Thyroid gland (tissue), 4 donors: ENCODE data around the gene UBASH3B. TPM values are rescaled to one million over a fixed set of nuclear protein-coding genes. Genes with fewer than 3 reads are reported as not detected.

ENCODE experiments used
- DNase-seq, 2 donors: peaks; one replicate each; pipeline ENCODE4 v3.0.0-alpha.2; 2019
- H3K27ac ChIP-seq, 3 donors: fragments of 200-600 bp; sonication (generic); 1 replicate in 2 of 3; 2 replicates in 1 of 3; pipeline ENCODE4 v1.5.1; 2016 to 2019; ENCODE audit warnings: mild to moderate bottlenecking in 1 of 3, moderate library complexity in 1 of 3
- H3K27me3 ChIP-seq: fragments of 200-600 bp; sonication (generic); one replicate; pipeline ENCODE4 v1.5.1; 2019
- H3K36me3 ChIP-seq, 2 donors: fragments of 200-600 bp; sonication (generic); one replicate each; pipeline ENCODE4 v1.5.1; 2016 to 2019
- H3K4me1 ChIP-seq, 2 donors: fragments of 200-600 bp; sonication (generic); one replicate each; pipeline ENCODE4 v1.5.1; 2017 to 2019
- H3K4me3 ChIP-seq, 3 donors: fragments of 200-600 bp; sonication (generic); replicated peaks in 1 of 3; 1 replicate in 2 of 3; 2 replicates in 1 of 3; pipeline ENCODE4 v1.5.1; 2016; ENCODE audit warnings: mild to moderate bottlenecking in 1 of 3
- H3K9me3 ChIP-seq: fragments of 200-600 bp; sonication (generic); one replicate; pipeline ENCODE4 v1.5.1; 2017
- POLR2A ChIP-seq, 2 donors: fragments of 450-650 bp; IDR thresholded peaks; one replicate each; pipeline ENCODE4 v1.6.1; 2017; ENCODE audit warnings: antibody characterized with exemption in 2 of 2, mild to moderate bottlenecking in 2 of 2, moderate library complexity in 1 of 2
- WGBS, 2 donors: methylation state at CpG; one replicate each; pipeline ENCODE4 v1.1.5; 2017; 5-methylcytosine and 5-hydroxymethylcytosine counted together
- intact Hi-C: fragments of 100-400 bp; cut with DNase I; formaldehyde crosslinking; loops from one replicate; pipeline ENCODE4 v1.15.1; 2023
- total RNA-seq, 4 donors: library from RNA; depleted of rRNA; stranded (reverse); fragments of >200 nt; gene quantifications; one replicate each; pipeline ENCODE4 v1.2.3, GENCODE V29; 2016
- TF ChIP-seq, protein P1 (sequence below), 6 experiments: fragments of 200-600 bp in 3 of 6; fragments of 450-650 bp in 3 of 6; sonication (generic) in 3 of 6; IDR thresholded peaks; one replicate each; pipeline ENCODE4 v1.5.1; 2016 to 2019; ENCODE audit warnings: antibody characterized with exemption in 6 of 6, mild to moderate bottlenecking in 2 of 6, inconsistent platforms in 1 of 6, moderate library complexity in 1 of 6

The UBASH3B gene
- total RNA-seq, 4 donors from 2014 or later, result 4.3 to 16.6 (median 9.1) TPM

DNA sequence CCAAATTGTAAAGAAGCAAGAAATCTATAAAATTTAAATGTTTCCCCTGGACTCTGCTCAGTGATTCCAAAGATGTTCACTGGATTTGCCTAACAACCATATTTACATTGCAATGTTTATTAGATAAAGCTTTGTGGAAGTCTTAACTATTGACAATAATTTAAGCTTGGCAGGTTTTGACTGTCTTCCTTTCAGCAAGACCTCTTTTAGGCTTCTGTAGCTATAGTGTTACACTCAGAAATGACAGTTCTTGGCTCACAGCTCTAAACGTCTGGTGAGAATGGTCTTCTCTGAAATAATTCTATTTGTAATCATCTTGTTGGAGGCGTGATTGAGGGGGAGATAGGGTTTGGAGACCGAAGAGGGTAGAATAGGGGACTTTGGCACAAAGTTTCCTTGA is 138.0 kb downstream of the UBASH3B start:
- intact Hi-C loops, result loop anchor here (5.0 kb wide), 1 partner anchor 229 kb away; no protein-coding TSS in a partner anchor
- Histone ChIP-seq H3K27ac (no peak overlapping the region), H3K4me1 (no peaks in the 10 kb centered on the region), H3K27me3 (no peaks in the 10 kb centered on the region), H3K36me3 (no peaks in the 10 kb centered on the region), H3K9me3 (no peaks in the 10 kb centered on the region), H3K4me3 (no peak overlapping the region)
- WGBS, 2 donors, result 58 to 75% methylated on average over 3 of the region's 3 CpGs
- DNase-seq, result no peak
- TF ChIP-seq POLR2A (IDR thresholded peaks at IDR 0.05), result no peak
- TF ChIP-seq, protein P1, sequence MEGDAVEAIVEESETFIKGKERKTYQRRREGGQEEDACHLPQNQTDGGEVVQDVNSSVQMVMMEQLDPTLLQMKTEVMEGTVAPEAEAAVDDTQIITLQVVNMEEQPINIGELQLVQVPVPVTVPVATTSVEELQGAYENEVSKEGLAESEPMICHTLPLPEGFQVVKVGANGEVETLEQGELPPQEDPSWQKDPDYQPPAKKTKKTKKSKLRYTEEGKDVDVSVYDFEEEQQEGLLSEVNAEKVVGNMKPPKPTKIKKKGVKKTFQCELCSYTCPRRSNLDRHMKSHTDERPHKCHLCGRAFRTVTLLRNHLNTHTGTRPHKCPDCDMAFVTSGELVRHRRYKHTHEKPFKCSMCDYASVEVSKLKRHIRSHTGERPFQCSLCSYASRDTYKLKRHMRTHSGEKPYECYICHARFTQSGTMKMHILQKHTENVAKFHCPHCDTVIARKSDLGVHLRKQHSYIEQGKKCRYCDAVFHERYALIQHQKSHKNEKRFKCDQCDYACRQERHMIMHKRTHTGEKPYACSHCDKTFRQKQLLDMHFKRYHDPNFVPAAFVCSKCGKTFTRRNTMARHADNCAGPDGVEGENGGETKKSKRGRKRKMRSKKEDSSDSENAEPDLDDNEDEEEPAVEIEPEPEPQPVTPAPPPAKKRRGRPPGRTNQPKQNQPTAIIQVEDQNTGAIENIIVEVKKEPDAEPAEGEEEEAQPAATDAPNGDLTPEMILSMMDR (IDR thresholded peaks at IDR 0.05), result no peak

- Histone ChIP-seq H3K4me1 (no peaks in the 10 kb centered on the region), H3K36me3 (no peaks in the 10 kb centered on the region), H3K4me3 (no peak overlapping the region), H3K27ac (no peak overlapping the region), H3K9me3 (no peaks in the 10 kb centered on the region), H3K27me3 (no peaks in the 10 kb centered on the region)
- no peak for DNase-seq
- TF ChIP-seq, protein P1 (IDR thresholded peaks at IDR 0.05), result no peak
- TF ChIP-seq POLR2A (IDR thresholded peaks at IDR 0.05), result no peak
- WGBS, 2 donors, result 90 to 94% methylated on average over 5 of the region's 5 CpGs
- intact Hi-C loops, result loop anchor here (5.0 kb wide), 2 partner anchors 57 to 237 kb away; no protein-coding TSS in a partner anchor
These were observed 139.8 kb downstream of the UBASH3B start for GRCh38 chr11:122795307-122795706.

DNA sequence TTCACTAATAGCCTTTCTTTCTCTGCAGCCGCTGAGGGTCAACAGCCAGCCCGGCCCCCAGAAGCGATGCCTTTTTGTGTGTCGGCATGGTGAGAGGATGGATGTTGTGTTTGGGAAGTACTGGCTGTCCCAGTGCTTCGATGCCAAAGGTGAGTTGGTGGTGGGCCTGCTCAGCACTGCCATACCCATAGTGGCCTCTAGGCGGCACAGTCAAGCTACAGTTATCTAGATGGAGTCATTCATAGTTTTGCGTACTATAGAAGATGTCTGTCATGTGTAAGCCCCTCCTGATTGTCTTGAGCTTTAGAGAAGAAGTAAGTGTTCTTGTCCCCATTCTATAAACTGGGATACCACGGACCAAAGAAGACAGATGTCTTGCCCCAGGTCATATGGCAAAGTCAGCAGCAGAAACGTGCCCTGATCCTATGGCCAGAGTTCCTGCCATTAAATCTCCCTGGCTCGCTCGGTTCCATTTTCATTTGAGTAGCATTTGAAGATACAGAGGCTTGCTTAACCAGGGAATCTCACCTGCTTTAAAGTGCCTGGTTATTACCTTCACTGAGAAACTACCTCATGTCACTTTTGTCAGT is 140.7 kb downstream of the UBASH3B start:
- H3K9me3 ChIP-seq, result no peaks in the 10 kb centered on the region
- no peak for TF ChIP-seq POLR2A (IDR thresholded peaks at IDR 0.05)
- TF ChIP-seq, protein P1 (IDR thresholded peaks at IDR 0.05), result peak; percentile 84 to 94 (median 91)
- peak; percentile 66 to 71 for DNase-seq
- no peaks in the 10 kb centered on the region for H3K4me1 ChIP-seq
- no peaks in the 10 kb centered on the region for H3K36me3 ChIP-seq
- no peaks in the 10 kb centered on the region for H3K27me3 ChIP-seq
- WGBS, 2 donors, result 56 to 62% methylated on average over 11 of the region's 11 CpGs
- no peak overlapping the region for H3K27ac ChIP-seq
- H3K4me3 ChIP-seq, result no peak overlapping the region
- intact Hi-C loops, result loop anchor here (5.0 kb wide), 2 partner anchors 56 to 236 kb away; no protein-coding TSS in a partner anchor

DNA sequence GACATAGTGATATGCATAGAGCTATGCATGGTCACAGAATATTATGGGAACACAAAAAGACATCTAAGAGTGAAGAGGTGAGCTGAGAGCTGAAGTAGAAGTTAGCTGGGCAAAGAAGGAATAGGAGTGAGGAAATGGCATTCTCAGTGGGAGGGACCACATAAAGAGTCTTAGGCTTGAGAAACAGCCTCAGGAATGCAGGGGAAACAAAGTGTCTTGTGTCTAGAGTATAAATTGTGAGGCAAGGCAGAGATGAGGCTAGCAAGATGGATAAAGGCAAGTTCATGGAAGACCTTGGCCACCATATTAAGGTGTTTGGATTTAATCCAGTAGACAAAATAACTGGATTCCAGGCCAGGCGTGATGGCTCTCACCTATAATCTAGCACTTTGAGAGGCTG is 142.1 kb downstream of the UBASH3B start:
- Histone ChIP-seq H3K36me3 (no peaks in the 10 kb centered on the region), H3K4me1 (no peaks in the 10 kb centered on the region), H3K27me3 (no peaks in the 10 kb centered on the region), H3K4me3 (no peak overlapping the region), H3K27ac (no peak overlapping the region), H3K9me3 (no peaks in the 10 kb centered on the region)
- 97 to 100% methylated on average over 1 of the region's 1 CpG for WGBS, 2 donors
- intact Hi-C loops, result loop anchor here (5.0 kb wide), 2 partner anchors 55 to 235 kb away; no protein-coding TSS in a partner anchor
- no peak for DNase-seq
- TF ChIP-seq, protein P1 (IDR thresholded peaks at IDR 0.05), result no peak
- TF ChIP-seq POLR2A (IDR thresholded peaks at IDR 0.05), result no peak

DNA sequence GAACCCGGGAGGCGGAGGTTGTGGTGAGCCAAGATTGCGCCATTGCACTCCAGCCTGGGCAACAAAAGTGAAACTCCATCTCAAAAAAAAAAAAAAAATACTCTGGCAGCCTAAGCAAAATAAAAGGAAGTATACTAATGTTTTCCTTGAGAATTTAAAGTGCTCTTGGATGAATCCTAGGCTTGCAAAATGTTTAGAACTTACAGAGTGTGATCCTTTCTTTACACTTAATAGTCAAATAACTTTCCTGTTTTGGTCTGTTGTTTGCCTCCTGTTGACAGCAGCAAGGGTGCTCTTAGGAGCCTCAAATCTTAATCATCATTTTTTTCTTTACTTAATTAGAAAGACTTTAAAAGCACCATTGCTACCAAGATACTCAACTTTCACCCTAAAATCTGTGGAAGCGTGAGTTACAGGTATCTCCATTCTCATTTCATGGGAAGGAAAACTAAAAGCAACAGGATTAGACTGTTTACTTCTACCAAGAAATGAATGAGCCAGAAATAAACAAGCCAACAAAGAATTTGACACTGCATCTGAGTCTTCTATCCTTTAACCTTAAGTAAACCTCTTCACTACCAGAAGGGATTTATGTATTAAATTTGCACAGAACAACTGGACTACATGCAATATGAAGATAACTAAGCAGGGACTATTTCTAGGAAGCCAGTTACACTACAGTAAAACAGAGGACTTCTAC is 144.0 kb downstream of the UBASH3B start:
- DNase-seq, result no peak
- intact Hi-C loops, result loop anchor here (5.0 kb wide), 2 partner anchors 53 to 233 kb away; no protein-coding TSS in a partner anchor
- Histone ChIP-seq H3K9me3 (no peaks in the 10 kb centered on the region), H3K4me1 (peaks cover 0 to 9% of the 10 kb centered on the region in 2 donors), H3K36me3 (no peaks in the 10 kb centered on the region), H3K4me3 (no peak overlapping the region), H3K27me3 (no peaks in the 10 kb centered on the region), H3K27ac (no peak overlapping the region)
- TF ChIP-seq, protein P1 (IDR thresholded peaks at IDR 0.05), result no peak
- TF ChIP-seq POLR2A (IDR thresholded peaks at IDR 0.05), result no peak
- WGBS, 2 donors, result 67 to 75% methylated on average over 4 of the region's 4 CpGs
